Upper lobe of left lung (tissue), 6 donors: Measurements from ENCODE around the gene RBM45. TPM values are rescaled to one million over a fixed set of nuclear protein-coding genes. Genes with fewer than 3 reads are reported as not detected.

Source experiments
- ATAC-seq, 2 donors: fragments of 200-7000 bp; cut with Tn5 transposase; one replicate each; pipeline ENCODE4 v1.9.1; 2022; ENCODE audit warnings: mild to moderate bottlenecking in 2 of 2, moderate library complexity in 2 of 2; ENCODE audit not compliant: low FRiP score in 2 of 2
- DNase-seq, 2 donors: peaks; one replicate each; pipeline ENCODE4 v3.0.0-alpha.2; 2019 to 2020
- H3K27ac ChIP-seq, 4 donors: fragments of 200-600 bp; sonication (generic); one replicate each; pipeline ENCODE4 v1.5.1; 2016 to 2019
- H3K27me3 ChIP-seq, 4 donors: fragments of 200-600 bp; sonication (generic); one replicate each; pipeline ENCODE4 v1.5.1; 2017 to 2019
- H3K36me3 ChIP-seq, 4 donors: fragments of 200-600 bp; sonication (generic); one replicate each; pipeline ENCODE4 v1.5.1; 2016 to 2019
- H3K4me1 ChIP-seq, 4 donors: fragments of 200-600 bp; sonication (generic); one replicate each; pipeline ENCODE4 v1.5.1; 2018 to 2019
- H3K4me3 ChIP-seq, 4 donors: fragments of 200-600 bp; sonication (generic); one replicate each; pipeline ENCODE4 v1.5.1; 2017 to 2019; ENCODE audit warnings: mild to moderate bottlenecking in 2 of 4, moderate library complexity in 1 of 4
- H3K9me3 ChIP-seq, 4 donors: fragments of 200-600 bp; sonication (generic); one replicate each; pipeline ENCODE4 v1.5.1; 2018 to 2019
- EP300 ChIP-seq, 4 donors: sonication (generic); formaldehyde crosslinking; IDR thresholded peaks; one replicate each; pipeline ENCODE4 v1.5.1; 2017; ENCODE audit warnings: antibody characterized with exemption in 4 of 4, control low read depth in 2 of 4
- POLR2A ChIP-seq, 4 donors: fragments of 450-650 bp; IDR thresholded peaks; one replicate each; pipeline ENCODE4 v1.5.1; 2016 to 2017; ENCODE audit warnings: antibody characterized with exemption in 4 of 4, mild to moderate bottlenecking in 2 of 4
- POLR2AphosphoS5 ChIP-seq, 2 donors: sonication (generic); formaldehyde crosslinking; IDR thresholded peaks; one replicate each; pipeline ENCODE4 v1.5.1; 2017; ENCODE audit warnings: antibody characterized with exemption in 2 of 2
- WGBS, 2 donors: methylation state at CpG; one replicate each; pipeline ENCODE4 v1.1.5; 2017 to 2018; 5-methylcytosine and 5-hydroxymethylcytosine counted together
- total RNA-seq, 6 donors: library from RNA; depleted of rRNA in 4 of 6; stranded (reverse); fragments of >200 nt in 4 of 6; gene quantifications; one replicate each; pipeline versions ENCODE4 v1.1.0 to v1.2.1, GENCODE V29; 2016 to 2021
- TF ChIP-seq, protein P1 (sequence below), 6 experiments: fragments of 450-650 bp in 4 of 6; fragments of 200-600 bp in 2 of 6; sonication (generic) in 2 of 6; IDR thresholded peaks; one replicate each; pipeline ENCODE4 v1.5.1; 2016 to 2019; ENCODE audit warnings: antibody characterized with exemption in 6 of 6
- donor health status: DM: no; HTN: no; CAD: no; lungs with moderate emphysema.
- donor health status: DM: no; HTN: yes; CAD: no; lungs with severe emphysema.

RBM45 gene
- total RNA-seq, 6 donors from 2014 or later = 7.5 to 38.8 (median 12.4) TPM

DNA sequence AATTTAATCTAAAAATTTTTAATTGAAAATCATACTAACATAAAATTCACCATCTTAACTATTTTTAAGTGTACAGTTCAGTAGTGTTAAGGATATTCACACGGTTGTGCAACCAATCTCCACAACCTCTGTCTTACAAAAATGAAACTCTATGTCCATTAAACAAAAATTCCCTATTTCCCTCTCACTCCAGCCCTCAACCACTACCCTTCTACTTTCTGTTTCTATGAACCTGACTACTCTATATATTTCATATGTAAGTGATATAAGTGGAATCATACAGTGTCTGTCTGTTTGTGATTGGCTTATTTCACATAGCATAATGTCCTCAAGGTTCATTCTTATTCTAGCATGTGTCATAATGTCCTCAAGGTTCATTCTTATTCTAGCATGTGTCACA lies 47.7 kb downstream of the RBM45 start:
- no peak overlapping the region for H3K4me3 ChIP-seq
- H3K36me3 ChIP-seq = no peaks in the 10 kb centered on the region
- WGBS, 2 donors = 80 to 82% methylated on average over 1 of the region's 1 CpG
- no peak overlapping the region for H3K27ac ChIP-seq
- no peaks in the 10 kb centered on the region for H3K27me3 ChIP-seq
- no peaks in the 10 kb centered on the region for H3K9me3 ChIP-seq
- ATAC-seq = no peak
- DNase-seq = no peak
- no peaks in the 10 kb centered on the region for H3K4me1 ChIP-seq
- TF ChIP-seq, protein P1, sequence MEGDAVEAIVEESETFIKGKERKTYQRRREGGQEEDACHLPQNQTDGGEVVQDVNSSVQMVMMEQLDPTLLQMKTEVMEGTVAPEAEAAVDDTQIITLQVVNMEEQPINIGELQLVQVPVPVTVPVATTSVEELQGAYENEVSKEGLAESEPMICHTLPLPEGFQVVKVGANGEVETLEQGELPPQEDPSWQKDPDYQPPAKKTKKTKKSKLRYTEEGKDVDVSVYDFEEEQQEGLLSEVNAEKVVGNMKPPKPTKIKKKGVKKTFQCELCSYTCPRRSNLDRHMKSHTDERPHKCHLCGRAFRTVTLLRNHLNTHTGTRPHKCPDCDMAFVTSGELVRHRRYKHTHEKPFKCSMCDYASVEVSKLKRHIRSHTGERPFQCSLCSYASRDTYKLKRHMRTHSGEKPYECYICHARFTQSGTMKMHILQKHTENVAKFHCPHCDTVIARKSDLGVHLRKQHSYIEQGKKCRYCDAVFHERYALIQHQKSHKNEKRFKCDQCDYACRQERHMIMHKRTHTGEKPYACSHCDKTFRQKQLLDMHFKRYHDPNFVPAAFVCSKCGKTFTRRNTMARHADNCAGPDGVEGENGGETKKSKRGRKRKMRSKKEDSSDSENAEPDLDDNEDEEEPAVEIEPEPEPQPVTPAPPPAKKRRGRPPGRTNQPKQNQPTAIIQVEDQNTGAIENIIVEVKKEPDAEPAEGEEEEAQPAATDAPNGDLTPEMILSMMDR (IDR thresholded peaks at IDR 0.05) = no peak
- no peak for TF ChIP-seq POLR2A (IDR thresholded peaks at IDR 0.05)
- no peak for TF ChIP-seq POLR2AphosphoS5 (IDR thresholded peaks at IDR 0.05)
- TF ChIP-seq EP300 (IDR thresholded peaks at IDR 0.05) = no peak

DNA sequence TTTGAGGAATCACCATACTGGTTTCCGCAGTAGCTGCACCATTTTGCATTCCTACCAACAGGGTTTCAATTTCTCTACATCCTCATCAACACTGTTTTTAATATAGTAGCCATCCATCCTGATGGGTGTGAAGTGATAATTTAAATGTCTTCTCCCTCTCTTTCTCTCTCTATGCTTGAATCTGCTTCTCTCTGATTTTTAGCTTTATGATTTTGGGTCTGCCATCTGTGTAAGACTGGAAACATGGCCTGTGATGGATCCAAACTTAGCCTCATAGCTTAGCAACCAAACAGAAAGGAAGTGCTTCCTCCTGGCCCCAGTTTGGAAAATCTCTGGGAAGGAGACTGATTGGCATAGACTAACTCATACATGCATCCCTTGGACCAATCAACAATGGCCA lies 48.4 kb downstream of the RBM45 start:
- Histone ChIP-seq H3K27me3 (no peaks in the 10 kb centered on the region), H3K9me3 (no peaks in the 10 kb centered on the region), H3K27ac (no peak overlapping the region), H3K4me3 (no peak overlapping the region), H3K4me1 (no peaks in the 10 kb centered on the region), H3K36me3 (no peaks in the 10 kb centered on the region)
- WGBS, 2 donors = 94 to 96% methylated on average over 1 of the region's 1 CpG
- ATAC-seq (no peak), DNase-seq (no peak)
- TF ChIP-seq, protein P1 (IDR thresholded peaks at IDR 0.05) = no peak
- TF ChIP-seq POLR2A (IDR thresholded peaks at IDR 0.05) = no peak
- no peak for TF ChIP-seq POLR2AphosphoS5 (IDR thresholded peaks at IDR 0.05)
- no peak for TF ChIP-seq EP300 (IDR thresholded peaks at IDR 0.05)

DNA sequence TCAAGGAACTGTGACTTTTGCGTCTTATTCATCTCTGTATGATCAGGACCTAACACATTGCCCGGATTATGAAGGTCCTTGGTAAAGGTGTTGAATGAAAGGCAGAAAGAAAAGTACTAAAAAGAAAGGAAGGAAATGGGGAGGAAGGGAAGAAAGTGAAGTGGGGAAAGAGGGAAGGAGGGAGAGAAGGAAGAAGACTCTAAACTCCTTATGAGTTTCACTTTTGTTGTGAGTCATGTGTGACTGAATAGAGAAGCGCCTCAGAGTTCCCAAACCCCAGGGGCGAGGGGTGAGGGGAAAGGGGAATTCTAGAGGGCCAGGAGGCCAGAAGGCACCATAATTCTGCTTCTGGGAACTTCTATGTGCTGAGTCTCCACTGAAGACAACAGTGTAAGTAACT lies 51.2 kb downstream of the RBM45 start:
- Histone ChIP-seq H3K27me3 (no peaks in the 10 kb centered on the region), H3K27ac (no peak overlapping the region), H3K9me3 (no peaks in the 10 kb centered on the region), H3K4me3 (no peak overlapping the region), H3K36me3 (no peaks in the 10 kb centered on the region), H3K4me1 (no peaks in the 10 kb centered on the region)
- no peak for DNase-seq
- no peak for ATAC-seq
- TF ChIP-seq, protein P1 (IDR thresholded peaks at IDR 0.05) = no peak
- no peak for TF ChIP-seq POLR2AphosphoS5 (IDR thresholded peaks at IDR 0.05)
- no peak for TF ChIP-seq POLR2A (IDR thresholded peaks at IDR 0.05)
- TF ChIP-seq EP300 (IDR thresholded peaks at IDR 0.05) = no peak
- WGBS, 2 donors = 69 to 72% methylated on average over 4 of the region's 4 CpGs

DNA sequence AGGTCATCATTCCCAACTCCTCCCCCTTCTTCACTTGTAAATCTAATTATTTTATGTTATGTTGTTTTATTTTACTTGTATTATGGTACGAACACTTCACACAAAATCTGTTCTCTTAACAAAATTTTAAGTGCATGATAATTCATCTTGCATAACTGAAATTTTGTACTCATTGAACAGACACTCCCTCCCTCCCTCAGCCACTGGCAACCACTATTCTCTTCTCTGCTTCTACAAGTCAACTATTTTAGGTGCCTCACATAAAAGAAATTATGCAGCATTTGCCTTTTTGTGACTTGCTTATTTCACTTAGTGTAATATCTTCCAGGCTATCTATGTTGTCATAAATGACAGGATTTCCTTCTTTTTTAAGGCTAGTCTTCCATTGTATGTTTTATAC lies 51.7 kb downstream of the RBM45 start:
- no peak for DNase-seq
- WGBS, 2 donors = 0 to 93% methylated on average over 1 of the region's 1 CpG
- no peaks in the 10 kb centered on the region for H3K4me1 ChIP-seq
- no peaks in the 10 kb centered on the region for H3K27me3 ChIP-seq
- H3K36me3 ChIP-seq = no peaks in the 10 kb centered on the region
- ATAC-seq = no peak
- H3K4me3 ChIP-seq = no peak overlapping the region
- H3K9me3 ChIP-seq = no peaks in the 10 kb centered on the region
- no peak overlapping the region for H3K27ac ChIP-seq
- no peak for TF ChIP-seq EP300 (IDR thresholded peaks at IDR 0.05)
- no peak for TF ChIP-seq POLR2A (IDR thresholded peaks at IDR 0.05)
- TF ChIP-seq, protein P1 (IDR thresholded peaks at IDR 0.05) = no peak
- TF ChIP-seq POLR2AphosphoS5 (IDR thresholded peaks at IDR 0.05) = no peak

DNA sequence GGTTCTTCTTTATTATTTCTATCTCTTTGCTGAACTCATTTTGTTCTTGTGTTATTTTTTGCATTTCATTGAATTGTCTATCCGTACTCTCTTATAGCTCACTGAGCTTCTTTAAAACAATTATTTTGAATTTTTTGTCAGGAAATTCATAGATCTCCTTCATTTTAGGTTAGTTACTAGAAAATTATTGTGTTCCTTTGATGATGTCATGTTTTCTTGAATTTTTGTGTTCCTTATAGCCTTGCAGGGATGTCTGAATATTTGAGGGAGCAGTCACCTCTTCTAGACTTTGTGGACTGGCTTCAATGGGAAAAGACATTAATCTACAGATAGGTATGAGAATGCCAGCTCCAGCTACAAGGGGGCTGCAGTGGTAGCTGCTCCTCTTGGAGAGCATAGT lies 61.4 kb downstream of the RBM45 start:
- Histone ChIP-seq H3K4me3 (no peak overlapping the region), H3K27me3 (no peaks in the 10 kb centered on the region), H3K36me3 (no peaks in the 10 kb centered on the region), H3K27ac (no peak overlapping the region), H3K9me3 (no peaks in the 10 kb centered on the region), H3K4me1 (no peaks in the 10 kb centered on the region)
- TF ChIP-seq EP300 (IDR thresholded peaks at IDR 0.05) = no peak
- TF ChIP-seq POLR2A (IDR thresholded peaks at IDR 0.05) = no peak
- TF ChIP-seq, protein P1 (IDR thresholded peaks at IDR 0.05) = no peak
- TF ChIP-seq POLR2AphosphoS5 (IDR thresholded peaks at IDR 0.05) = no peak
- WGBS, 2 donors = 93 to 100% methylated on average over 1 of the region's 1 CpG
- DNase-seq = no peak
- ATAC-seq = no peak
